ENCODE measurements around the gene EDNRA.

Gene EDNRA

GRCh38 chr4:147498031-147498660, 17.2 kb downstream of the EDNRA start:
- DNase-seq (ENCODE audit: low spot score), result no peak

GRCh38 chr4:147508346-147508745, 27.4 kb downstream of the EDNRA start:
- DNase-seq (ENCODE audit: low spot score), result no peak

- no peak for DNase-seq (ENCODE audit: low spot score)
Observed at GRCh38 chr4:147509386-147509785, 28.5 kb downstream of the EDNRA start.

GRCh38 chr4:147510962-147511668, 30.2 kb downstream of the EDNRA start:
- DNase-seq (ENCODE audit: low spot score), result no peak

GRCh38 chr4:147513091-147513490, 32.2 kb downstream of the EDNRA start:
- no peak for DNase-seq (ENCODE audit: low spot score)

GRCh38 chr4:147513952-147514351, 33.1 kb downstream of the EDNRA start:
- DNase-seq (ENCODE audit: low spot score), result no peak

GRCh38 chr4:147515220-147515936, 34.5 kb downstream of the EDNRA start:
- no peak for DNase-seq (ENCODE audit: low spot score)

- no peak for DNase-seq (ENCODE audit: low spot score)
Observed at GRCh38 chr4:147516133-147516532, 35.2 kb downstream of the EDNRA start.

- DNase-seq (ENCODE audit: low spot score), result no peak
Observed at GRCh38 chr4:147518086-147518485, 37.2 kb downstream of the EDNRA start.

- DNase-seq (ENCODE audit: low spot score), result peak; percentile 74
Observed at GRCh38 chr4:147518846-147519767, 38.2 kb downstream of the EDNRA start.

GRCh38 chr4:147524601-147525000, 43.7 kb downstream of the EDNRA start:
- no peak for DNase-seq (ENCODE audit: low spot score)

- no peak for DNase-seq (ENCODE audit: low spot score)
Observed at GRCh38 chr4:147525494-147526271, 44.8 kb downstream of the EDNRA start.

- no peak for DNase-seq (ENCODE audit: low spot score)
Observed at GRCh38 chr4:147526272-147526654, 45.4 kb downstream of the EDNRA start.

- DNase-seq (ENCODE audit: low spot score), result no peak
Observed at GRCh38 chr4:147528054-147528453, 47.2 kb downstream of the EDNRA start.

GRCh38 chr4:147530134-147530533, 49.2 kb downstream of the EDNRA start:
- no peak for DNase-seq (ENCODE audit: low spot score)

- no peak for DNase-seq (ENCODE audit: low spot score)
Observed at GRCh38 chr4:147530723-147531122, 49.8 kb downstream of the EDNRA start.

- DNase-seq (ENCODE audit: low spot score), result no peak
Observed at GRCh38 chr4:147532896-147533295, 52.0 kb downstream of the EDNRA start.

- no peak for DNase-seq (ENCODE audit: low spot score)
Observed at GRCh38 chr4:147533331-147533730, 52.4 kb downstream of the EDNRA start.

- no peak for DNase-seq (ENCODE audit: low spot score)
Observed at GRCh38 chr4:147535124-147535523, 54.2 kb downstream of the EDNRA start.

- no peak for DNase-seq (ENCODE audit: low spot score)
Observed at GRCh38 chr4:147538711-147539110, 57.8 kb downstream of the EDNRA start.

- no peak for DNase-seq (ENCODE audit: low spot score)
Observed at GRCh38 chr4:147539959-147540358, 59.1 kb downstream of the EDNRA start.
